Measurements from ENCODE around the gene BACE1-AS.
"Not testable (repeated sequence)": the region's sequence is repeated elsewhere in the genome, so short reads cannot be mapped to it uniquely, and the experiment has no call there.

BACE1-AS gene

GRCh38 chr11:117290809-117291396 lies at the start of gene BACE1-AS:
TSS of gene BACE1-AS (plus strand) at chr11:117291346.
- DNase-seq (ENCODE audit: low read depth): no peak

- DNase-seq (ENCODE audit: low read depth): no peak
Measured at GRCh38 chr11:117248341-117248740, 42.8 kb upstream of the BACE1-AS start.

GRCh38 chr11:117249571-117249970 lies 41.6 kb upstream of the BACE1-AS start:
- no peak for DNase-seq (ENCODE audit: low read depth)

- DNase-seq (ENCODE audit: low read depth): no peak
Measured at GRCh38 chr11:117251506-117251905, 39.6 kb upstream of the BACE1-AS start.

GRCh38 chr11:117255966-117256365 lies 35.2 kb upstream of the BACE1-AS start:
- no peak for DNase-seq (ENCODE audit: low read depth)

- no peak for DNase-seq (ENCODE audit: low read depth)
Measured at GRCh38 chr11:117256573-117256972, 34.6 kb upstream of the BACE1-AS start.

- DNase-seq (ENCODE audit: low read depth): no peak
Measured at GRCh38 chr11:117258576-117258975, 32.6 kb upstream of the BACE1-AS start.

GRCh38 chr11:117259417-117259816 lies 31.7 kb upstream of the BACE1-AS start:
- DNase-seq (ENCODE audit: low read depth): no peak

- not testable (repeated sequence) for DNase-seq (ENCODE audit: low read depth)
Measured at GRCh38 chr11:117264624-117265323, 26.4 kb upstream of the BACE1-AS start.

GRCh38 chr11:117265745-117266144 lies 25.4 kb upstream of the BACE1-AS start:
- DNase-seq (ENCODE audit: low read depth): no peak

GRCh38 chr11:117269856-117270255 lies 21.3 kb upstream of the BACE1-AS start:
- no peak for DNase-seq (ENCODE audit: low read depth)

- no peak for DNase-seq (ENCODE audit: low read depth)
Measured at GRCh38 chr11:117271208-117271607, 19.9 kb upstream of the BACE1-AS start.

GRCh38 chr11:117272175-117272574 lies 19.0 kb upstream of the BACE1-AS start:
- not testable (repeated sequence) for DNase-seq (ENCODE audit: low read depth)

- no peak for DNase-seq (ENCODE audit: low read depth)
Measured at GRCh38 chr11:117273550-117274289, 17.4 kb upstream of the BACE1-AS start.

- DNase-seq (ENCODE audit: low read depth): no peak
Measured at GRCh38 chr11:117278347-117278746, 12.8 kb upstream of the BACE1-AS start.

- no peak for DNase-seq (ENCODE audit: low read depth)
Measured at GRCh38 chr11:117279711-117280376, 11.3 kb upstream of the BACE1-AS start.

GRCh38 chr11:117281159-117281558 lies 10.0 kb upstream of the BACE1-AS start:
- DNase-seq (ENCODE audit: low read depth): no peak

- no peak for DNase-seq (ENCODE audit: low read depth)
Measured at GRCh38 chr11:117281869-117282268, 9.3 kb upstream of the BACE1-AS start.

- no peak for DNase-seq (ENCODE audit: low read depth)
Measured at GRCh38 chr11:117282956-117283355, 8.2 kb upstream of the BACE1-AS start.

- no peak for DNase-seq (ENCODE audit: low read depth)
Measured at GRCh38 chr11:117284053-117284452, 7.1 kb upstream of the BACE1-AS start.

- DNase-seq (ENCODE audit: low read depth): no peak
Measured at GRCh38 chr11:117286588-117286987, 4.6 kb upstream of the BACE1-AS start.

- DNase-seq (ENCODE audit: low read depth): no peak
Measured at GRCh38 chr11:117287668-117288067, 3.5 kb upstream of the BACE1-AS start.

GRCh38 chr11:117289795-117290194 lies 1.4 kb upstream of the BACE1-AS start:
- DNase-seq (ENCODE audit: low read depth): no peak

Data from stimulated activated CD8-positive, alpha-beta memory T cell treated with anti-CD3 and anti-CD28 coated beads, Interleukin-7, amount 100 ng/mL, for 24 hours (primary cell).